H1 (cell line): Measurements from ENCODE around the gene ERFE. TPM values are rescaled to one million over a fixed set of nuclear protein-coding genes. Genes with fewer than 3 reads are reported as not detected.
A peak's percentile ranks its signal among the peaks of the same experiment; 100 is the strongest.

ENCODE experiments used
- CTCF ChIA-PET: fragments of 300-600 bp; sonication (Branson Sonifier 250); formaldehyde crosslinking; loops from one replicate; lab custom pipeline; 2021; ENCODE audit not compliant: partially characterized antibody; lab: Charles Lee
- POLR2A ChIA-PET: fragments of 300-600 bp; sonication (Branson Sonifier 250); formaldehyde crosslinking; loops from one replicate; lab custom pipeline; 2021; ENCODE audit warnings: inconsistent platforms; ENCODE audit not compliant: partially characterized antibody; lab: Charles Lee
- DNase-seq, 2 experiments: peaks; one replicate each; pipeline versions ENCODE4 v3.0.0 to v3.0.0-alpha.2; 2010 to 2022; ENCODE audit warnings: low spot score in 2 of 2, low read depth in 1 of 2, mixed read lengths in 1 of 2
- FAIRE-seq: peaks from 2 replicates; lab custom pipeline; 2011; peaks lifted over from hg19 to GRCh38; lab: Jason Lieb, UNC
- H2AFZ ChIP-seq: 2 replicates; pipeline ENCODE4 v1.8.1; 2012; ENCODE audit warnings: low read length, inconsistent platforms
- H2AK5ac ChIP-seq: 2 replicates; pipeline ENCODE4 v1.6.1; 2013; ENCODE audit warnings: low read depth, low read length
- H2BK120ac ChIP-seq: replicated peaks from 2 replicates; pipeline ENCODE3; 2013; ENCODE audit warnings: low read depth, low read length, inconsistent platforms
- H2BK12ac ChIP-seq: 2 replicates; pipeline ENCODE4 v1.6.1; 2013; ENCODE audit warnings: low read depth, low read length
- H2BK15ac ChIP-seq: 2 replicates; pipeline ENCODE4 v1.6.1; 2013; ENCODE audit warnings: low read length
- H2BK20ac ChIP-seq: 2 replicates; pipeline ENCODE4 v1.6.1; 2013; ENCODE audit warnings: low read length
- H2BK5ac ChIP-seq: 2 replicates; pipeline ENCODE4 v1.6.1; 2013; ENCODE audit warnings: low read depth, low read length
- H3K14ac ChIP-seq: 2 replicates; pipeline ENCODE4 v1.6.1; 2013; ENCODE audit warnings: inconsistent platforms; ENCODE audit not compliant: insufficient read length
- H3K18ac ChIP-seq: 2 replicates; pipeline ENCODE4 v1.6.1; 2013; ENCODE audit warnings: low read length; ENCODE audit errors: extremely low read depth
- H3K23ac ChIP-seq: 2 replicates; pipeline ENCODE4 v1.6.1; 2013; ENCODE audit warnings: inconsistent platforms; ENCODE audit not compliant: insufficient read length
- H3K23me2 ChIP-seq: 2 replicates; pipeline ENCODE4 v1.6.1; 2013; ENCODE audit warnings: low read depth, low read length
- H3K27ac ChIP-seq: 2 replicates; pipeline ENCODE4 v1.6.1; 2011; ENCODE audit warnings: low read depth, low read length, inconsistent platforms
- H3K27me3 ChIP-seq, 4 experiments: replicated peaks in 1 of 4; 1 replicate in 1 of 4; 2 replicates in 3 of 4; pipeline versions ENCODE4 v1.6.1 to v1.8.1; 2011 to 2013; ENCODE audit warnings: low read length in 3 of 4, mild to moderate bottlenecking in 3 of 4, inconsistent platforms in 2 of 4, mixed read lengths in 2 of 4, moderate library complexity in 1 of 4; ENCODE audit not compliant: control insufficient read depth in 3 of 4, insufficient read depth in 3 of 4; ENCODE audit errors: extremely low read depth in 1 of 4
- H3K36me3 ChIP-seq, 4 experiments: 2 replicates each; pipeline versions ENCODE4 v1.6.1 to v1.8.1; 2011 to 2013; ENCODE audit warnings: mild to moderate bottlenecking in 4 of 4, low read length in 3 of 4, moderate library complexity in 2 of 4, control low read depth in 1 of 4, inconsistent platforms in 1 of 4; ENCODE audit not compliant: insufficient read depth in 4 of 4, control insufficient read depth in 2 of 4
- H3K4ac ChIP-seq: replicated peaks from 2 replicates; pipeline ENCODE3; 2013; ENCODE audit warnings: low read length, low read depth, mixed read lengths, inconsistent platforms; ENCODE audit not compliant: insufficient read length
- H3K4me1 ChIP-seq, 4 experiments: replicated peaks in 1 of 4; 1 replicate in 1 of 4; 2 replicates in 3 of 4; pipeline versions ENCODE4 v1.6.1 to v1.8.1; 2011 to 2013; ENCODE audit warnings: low read length in 3 of 4, inconsistent platforms in 2 of 4, mixed read lengths in 1 of 4; ENCODE audit not compliant: insufficient read depth in 4 of 4, control insufficient read depth in 3 of 4
- H3K4me2 ChIP-seq, 2 experiments: 2 replicates each; pipeline versions ENCODE4 v1.6.1 to v1.8.1; 2011 to 2013; ENCODE audit warnings: low read depth in 2 of 2, low read length in 2 of 2, control low read depth in 1 of 2, inconsistent platforms in 1 of 2, mild to moderate bottlenecking in 1 of 2; ENCODE audit not compliant: insufficient read depth in 1 of 2
- H3K4me3 ChIP-seq, 4 experiments: fragments of 200-600, 300-600 bp in 1 of 4; sonication (generic), shearing (Covaris generic), sonication (Bioruptor Twin) in 1 of 4; 2 replicates each; pipeline versions ENCODE4 v1.5.1 to v1.8.1; 2011 to 2016; ENCODE audit warnings: low read length in 4 of 4, low read depth in 3 of 4, control low read depth in 2 of 4, inconsistent platforms in 2 of 4, mild to moderate bottlenecking in 2 of 4, mixed read lengths in 1 of 4, moderate library complexity in 1 of 4; ENCODE audit not compliant: insufficient read depth in 2 of 4; ENCODE audit errors: extremely low read depth in 1 of 4
- H3K56ac ChIP-seq: replicated peaks from 2 replicates; pipeline ENCODE3; 2013; ENCODE audit warnings: low read depth, mild to moderate bottlenecking, mixed read lengths, low read length, inconsistent platforms; ENCODE audit not compliant: insufficient read length
- H3K79me1 ChIP-seq: 2 replicates; pipeline ENCODE4 v1.6.1; 2013; ENCODE audit warnings: low read depth, low read length, control low read depth
- H3K79me2 ChIP-seq, 2 experiments: 2 replicates each; pipeline versions ENCODE4 v1.6.1 to v1.8.1; 2012 to 2013; ENCODE audit warnings: low read length in 2 of 2, mild to moderate bottlenecking in 2 of 2, inconsistent platforms in 1 of 2; ENCODE audit not compliant: insufficient read depth in 2 of 2, control insufficient read depth in 1 of 2
- H3K9ac ChIP-seq, 4 experiments: replicated peaks in 1 of 4; 1 replicate in 1 of 4; 2 replicates in 3 of 4; pipeline versions ENCODE4 v1.6.1 to v1.8.1; 2011 to 2013; ENCODE audit warnings: low read depth in 3 of 4, low read length in 3 of 4, control low read depth in 2 of 4, mild to moderate bottlenecking in 2 of 4, moderate library complexity in 2 of 4, inconsistent platforms in 1 of 4; ENCODE audit errors: extremely low read depth in 1 of 4
- H3K9me3 ChIP-seq, 2 experiments: 2 replicates each; pipeline versions ENCODE4 v1.6.1 to v1.8.1; 2012 to 2013; ENCODE audit warnings: mild to moderate bottlenecking in 2 of 2, moderate library complexity in 2 of 2, control low read depth in 1 of 2, inconsistent platforms in 1 of 2, low read depth in 1 of 2, low read length in 1 of 2, mixed read lengths in 1 of 2; ENCODE audit not compliant: insufficient read depth in 2 of 2
- H4K20me1 ChIP-seq, 2 experiments: replicated peaks in 1 of 2; 2 replicates each; pipeline versions ENCODE3 to v1.8.1; 2011 to 2013; ENCODE audit warnings: inconsistent platforms in 2 of 2, low read length in 2 of 2, mild to moderate bottlenecking in 1 of 2; ENCODE audit not compliant: insufficient read depth in 2 of 2, control insufficient read depth in 1 of 2
- H4K5ac ChIP-seq: 2 replicates; pipeline ENCODE4 v1.6.1; 2013; ENCODE audit warnings: low read length, low read depth, mixed read lengths, inconsistent platforms; ENCODE audit not compliant: insufficient read length
- H4K8ac ChIP-seq: 2 replicates; pipeline ENCODE4 v1.8.0; 2013; ENCODE audit warnings: mild to moderate bottlenecking, moderate library complexity, low read length, inconsistent platforms; ENCODE audit not compliant: insufficient read depth; ENCODE audit errors: extremely low read depth
- H4K91ac ChIP-seq: replicated peaks from 2 replicates; pipeline ENCODE3; 2013; ENCODE audit warnings: low read length, mixed read lengths, inconsistent platforms; ENCODE audit not compliant: insufficient read length
- BCL11A ChIP-seq, 2 experiments: IDR thresholded peaks; one replicate each; pipeline ENCODE4 v1.6.1; 2011; ENCODE audit warnings: low read depth in 2 of 2, low read length in 2 of 2, mild to moderate bottlenecking in 2 of 2
- CREB1 ChIP-seq: IDR thresholded peaks from 2 replicates; pipeline ENCODE4 v1.6.1; 2012; ENCODE audit warnings: inconsistent platforms
- CTBP2 ChIP-seq: IDR thresholded peaks from 2 replicates; pipeline ENCODE4 v1.7.0; 2011; ENCODE audit warnings: borderline replicate concordance, mild to moderate bottlenecking, moderate library complexity, mixed read lengths, low read length; ENCODE audit not compliant: insufficient read depth, insufficient read length
- EP300 ChIP-seq, 2 experiments: IDR thresholded peaks; 1 replicate in 1 of 2; 2 replicates in 1 of 2; pipeline ENCODE4 v1.6.1; 2011 to 2012; ENCODE audit warnings: low read depth in 2 of 2, low read length in 2 of 2, mild to moderate bottlenecking in 2 of 2, borderline replicate concordance in 1 of 2, inconsistent platforms in 1 of 2, moderate library complexity in 1 of 2
- JUN ChIP-seq: IDR thresholded peaks from 2 replicates; pipeline ENCODE4 v1.6.1; 2011; ENCODE audit warnings: low read depth, mild to moderate bottlenecking, improper control_type of control experiment, low read length
- MAFK ChIP-seq: IDR thresholded peaks from 2 replicates; pipeline ENCODE4 v1.6.1; 2012; ENCODE audit warnings: low read depth, mild to moderate bottlenecking, improper control_type of control experiment, low read length
- PHF8 ChIP-seq: fragments of 200-600 bp; sonication (generic); conservative IDR thresholded peaks from 2 replicates; pipeline ENCODE4 v1.7.1; 2012; ENCODE audit warnings: low read depth, mild to moderate bottlenecking, inconsistent platforms, low read length, moderate library complexity
- RXRA ChIP-seq: IDR thresholded peaks from 2 replicates; pipeline ENCODE4 v1.6.1; 2011; ENCODE audit warnings: low read depth, mild to moderate bottlenecking, low read length, moderate library complexity; ENCODE audit not compliant: insufficient read depth
- SIN3A ChIP-seq, 2 experiments: IDR thresholded peaks in 1 of 2; conservative IDR thresholded peaks in 1 of 2; 2 replicates each; pipeline ENCODE4 v1.6.1; 2011 to 2012; ENCODE audit warnings: low read length in 2 of 2, improper control_type of control experiment in 1 of 2, low read depth in 1 of 2, mild to moderate bottlenecking in 1 of 2
- SRF ChIP-seq: IDR thresholded peaks from 2 replicates; pipeline ENCODE4 v1.6.1; 2011; ENCODE audit warnings: mild to moderate bottlenecking, low read depth, low read length, moderate library complexity
- TAF1 ChIP-seq: IDR thresholded peaks from 2 replicates; pipeline ENCODE4 v1.6.1; 2011; ENCODE audit warnings: mild to moderate bottlenecking, low read depth, low read length
- ZNF274 ChIP-seq: IDR thresholded peaks from 2 replicates; pipeline ENCODE4 v1.7.0; 2012; ENCODE audit warnings: low read length, borderline replicate concordance; ENCODE audit errors: extremely low read depth
- WGBS, 2 experiments: shearing (Covaris generic) in 1 of 2; methylation state at CpG; one replicate each; pipeline versions ENCODE4 v1.1.6 to v1.1.7; 2013 to 2015; ENCODE audit warnings: low lambda C conversion rate in 2 of 2, mixed read lengths in 2 of 2, inconsistent platforms in 1 of 2, low coverage in 1 of 2, missing lambda C conversion rate in 1 of 2; ENCODE audit not compliant: insufficient replicate concordance in 2 of 2, insufficient coverage in 1 of 2, insufficient read length in 1 of 2; ENCODE audit errors: extremely low coverage in 1 of 2, missing lambda C conversion rate in 1 of 2; 5-methylcytosine and 5-hydroxymethylcytosine counted together
- polyA plus RNA-seq, 7 experiments: library from polyadenylated mRNA; depleted of rRNA in 3 of 7; stranded (reverse) in 5 of 7; unstranded in 2 of 7; fragments of >200 nt in 5 of 7; fragments of 200-250 nt in 2 of 7; gene quantifications; 1 replicate in 5 of 7; 2 replicates in 1 of 7; 4 replicates in 1 of 7; pipeline versions ENCODE4 v1.2.1 to v1.2.3, GENCODE V29; 2011 to 2013; ENCODE audit warnings: missing spikeins in 2 of 7, mixed read lengths in 2 of 7
- total RNA-seq: library from RNA; stranded (reverse); fragmentation: NEBNext Ultra II Directional; extraction: Animal tissue kit (Norgen Biotek cat#: 25700); gene quantifications from 2 replicates; pipeline ENCODE4 v1.2.1, GENCODE V29; 2021

ERFE gene
- total and polyA plus RNA-seq, 2 of the 8 experiments (the other 6 are each of a cell fraction or from before 2014, with no cell fraction given): 2.5 to 3.6 TPM

DNA sequence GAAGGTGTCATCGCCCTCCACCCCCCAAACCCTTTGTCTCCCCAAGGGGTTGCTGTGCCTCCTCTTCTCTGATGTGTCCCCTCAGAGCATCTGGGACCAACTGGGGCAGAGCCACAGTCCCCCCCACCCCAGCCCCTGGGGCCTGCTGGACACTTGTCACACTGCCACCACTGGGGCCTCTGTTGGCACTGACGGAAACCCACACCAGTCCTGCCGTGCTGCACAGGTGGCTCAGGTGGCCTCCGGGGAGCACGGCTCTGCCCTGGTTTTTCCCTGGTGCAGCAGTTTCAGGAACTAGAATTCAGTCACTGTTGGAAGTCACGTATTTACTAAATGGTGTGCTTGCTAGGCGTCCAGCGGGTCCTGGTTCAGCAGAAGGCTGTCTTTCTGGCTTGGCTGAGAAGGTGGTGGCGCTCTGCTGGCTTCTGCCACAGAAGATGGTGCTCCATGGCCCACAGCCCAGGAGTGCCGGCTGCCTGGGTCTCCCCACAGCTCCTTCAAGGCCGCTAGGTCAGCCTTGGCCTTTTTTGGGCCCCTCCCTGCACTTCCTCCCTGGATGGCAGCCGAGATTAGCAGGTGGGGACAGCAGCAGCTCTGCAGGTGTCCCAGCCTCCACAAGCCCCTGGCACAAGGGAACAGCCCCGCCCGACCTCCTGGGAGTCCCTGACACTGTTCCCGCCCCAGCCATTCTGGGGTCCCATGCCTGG lies 38.9 kb upstream of the ERFE start:
- H3K27ac ChIP-seq: no peak overlapping the region
- ChIA-PET CTCF (interaction anchor here (1.4 to 3.0 kb wide), 6 partner anchors 12 to 40 kb away, joined by 5 to 27 read pairs (median 8); partner anchors contain the start of gene KLHL30), POLR2A (no interaction called here)
- no peak overlapping the region; the same call in 1 of the 2 replicates for H3K18ac ChIP-seq
- H4K8ac ChIP-seq: peak overlapping the region; percentile 29; the same call in 1 of the 2 replicates
- no peak overlapping the region; the same call in 1 of the 2 replicates for H2BK12ac ChIP-seq
- no peak overlapping the region for H2BK20ac ChIP-seq
- no peak overlapping the region for H2AK5ac ChIP-seq
- no peak overlapping the region; a peak in 1 of 4 replicates for H3K4me2 ChIP-seq
- H3K79me2 ChIP-seq: no peaks in the 10 kb centered on the region
- no peak overlapping the region for H3K14ac ChIP-seq
- peaks cover 0 to 3% of the 10 kb centered on the region in 2 experiments for H4K20me1 ChIP-seq
- H3K23ac ChIP-seq: no peak overlapping the region
- no peak overlapping the region for H3K9ac ChIP-seq
- peaks cover 14% of the 10 kb centered on the region; the same call in 1 of the 2 replicates for H3K23me2 ChIP-seq
- H2BK120ac ChIP-seq: no peak overlapping the region
- H3K4ac ChIP-seq: no peak overlapping the region
- H3K56ac ChIP-seq: no peak overlapping the region
- FAIRE-seq (no peak), DNase-seq (no peak)
- no peak overlapping the region for H3K4me3 ChIP-seq
- H3K4me1 ChIP-seq: peaks cover 0 to 6% (median 2%) of the 10 kb centered on the region in 4 experiments; a peak in 3 of 7 replicates
- no peak overlapping the region for H4K5ac ChIP-seq
- 88% methylated on average over 12 of the region's 15 CpGs; no CpG with 5 or more reads in 1 of the 2 experiments for WGBS, 2 experiments
- no peak overlapping the region for H2AFZ ChIP-seq
- H3K79me1 ChIP-seq: no peaks in the 10 kb centered on the region
- H2BK5ac ChIP-seq: no peak overlapping the region
- peak overlapping the region; percentile 61; the same call in 1 of the 2 replicates for H2BK15ac ChIP-seq
- H4K91ac ChIP-seq: no peak overlapping the region
- peaks cover 0 to 5% of the 10 kb centered on the region in 2 experiments; a peak in 1 of 4 replicates for H3K9me3 ChIP-seq
- no peaks in the 10 kb centered on the region; a peak in 1 of 7 replicates for H3K27me3 ChIP-seq
- no peaks in the 10 kb centered on the region for H3K36me3 ChIP-seq
- TF ChIP-seq TAF1: no peak
- no peak for TF ChIP-seq MAFK
- no peak for TF ChIP-seq JUN
- TF ChIP-seq CTBP2: no peak
- TF ChIP-seq CREB1: no peak
- TF ChIP-seq BCL11A (IDR thresholded peaks at IDR 0.05; ENCODE audit: low read depth in 2 of 2, low read length in 2 of 2): no peak
- TF ChIP-seq EP300 (IDR thresholded peaks at IDR 0.05; ENCODE audit: borderline replicate concordance in 1 of 2, low read depth in 2 of 2, low read length in 2 of 2): no peak
- no peak for TF ChIP-seq ZNF274
- no peak for TF ChIP-seq RXRA
- TF ChIP-seq SIN3A (conservative IDR thresholded peaks at IDR 0.05 in 1 of 2, IDR thresholded peaks at IDR 0.05 in 1 of 2; ENCODE audit: low read depth in 1 of 2, low read length in 2 of 2): no peak
- no peak for TF ChIP-seq PHF8
- TF ChIP-seq SRF: no peak
